Glutamatergic neuron (in vitro differentiated cells): Measurements from ENCODE around the gene GAS5. TPM values are rescaled to one million over a fixed set of nuclear protein-coding genes. Genes with fewer than 3 reads are reported as not detected.

ENCODE experiments used
- DNase-seq: peaks from one replicate; pipeline ENCODE4 v3.0.0; 2022
- H3K27ac Mint-ChIP-seq: one replicate; pipeline ENCODE4 v1.8.0; 2020; ENCODE audit warnings: mild to moderate bottlenecking, mixed read lengths, inconsistent platforms; ENCODE audit not compliant: unreplicated experiment
- H3K27me3 Mint-ChIP-seq: one replicate; pipeline ENCODE4 v1.8.0; 2020; ENCODE audit warnings: mild to moderate bottlenecking, moderate library complexity, mixed read lengths, inconsistent platforms; ENCODE audit not compliant: unreplicated experiment
- H3K36me3 Mint-ChIP-seq: one replicate; pipeline ENCODE4 v1.8.0; 2020; ENCODE audit warnings: mild to moderate bottlenecking, mixed read lengths, inconsistent platforms; ENCODE audit not compliant: unreplicated experiment
- H3K4me1 Mint-ChIP-seq: one replicate; pipeline ENCODE4 v1.8.0; 2020; ENCODE audit warnings: mild to moderate bottlenecking, low read depth, mixed read lengths, inconsistent platforms; ENCODE audit not compliant: unreplicated experiment
- H3K4me3 Mint-ChIP-seq: one replicate; pipeline ENCODE4 v1.8.0; 2020; ENCODE audit warnings: mild to moderate bottlenecking, mixed read lengths, inconsistent platforms; ENCODE audit not compliant: unreplicated experiment
- H3K9me3 Mint-ChIP-seq: one replicate; pipeline ENCODE4 v1.8.0; 2020; ENCODE audit warnings: mild to moderate bottlenecking, moderate library complexity, mixed read lengths, inconsistent platforms; ENCODE audit not compliant: unreplicated experiment
- total RNA-seq: library from RNA; stranded (reverse); fragmentation: NEBNext Ultra II Directional; extraction: Animal tissue kit (Norgen Biotek cat#: 25700); gene quantifications from one replicate; pipeline ENCODE4 v1.2.1, GENCODE V29; 2021; ENCODE audit not compliant: unreplicated experiment
- TF ChIP-seq, protein P1 (sequence below): fragments of 200-600 bp; sonication (generic); IDR thresholded peaks from one replicate; pipeline ENCODE4 v1.5.0; 2021; ENCODE audit not compliant: partially characterized antibody, unreplicated experiment

GAS5 gene
- total RNA-seq, 1 donor from 2014 or later, result 281 TPM

DNA sequence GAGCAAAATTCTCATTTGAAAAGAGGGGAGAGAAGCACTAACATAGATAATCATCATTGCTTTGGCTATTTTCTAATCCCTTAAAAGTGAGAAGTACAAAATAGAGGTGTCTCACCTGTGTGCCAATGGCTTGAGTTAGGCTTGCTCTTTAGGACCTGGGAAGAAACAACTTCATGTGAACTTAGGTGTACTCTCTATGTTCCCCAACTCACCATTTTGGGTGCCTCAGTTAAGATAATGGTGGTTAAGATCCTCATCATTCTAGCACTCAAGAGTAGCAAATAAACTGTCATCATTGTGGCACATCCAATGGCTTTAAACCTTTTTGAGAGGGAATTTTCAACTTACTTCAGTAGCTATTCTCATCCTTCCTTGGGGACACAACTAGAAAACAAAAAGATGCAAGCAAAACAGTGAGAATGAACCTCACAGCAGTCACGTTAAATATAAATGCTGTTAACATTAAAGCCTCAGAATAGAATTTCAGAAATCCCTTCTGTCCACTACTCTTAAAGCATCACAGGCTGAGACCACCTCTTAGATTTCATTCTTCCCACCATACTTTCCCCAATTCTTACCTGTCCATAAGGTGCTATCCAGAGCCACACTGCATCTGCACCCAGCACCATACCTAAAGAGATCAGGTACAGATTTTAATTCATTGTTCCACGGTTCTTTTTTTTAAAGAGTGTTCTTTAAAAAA, 1.2 kb downstream of the GAS5 start:
- Mint-ChIP-seq H3K36me3 (peaks cover 4% of the 10 kb centered on the region), H3K4me1 (peaks cover 18% of the 10 kb centered on the region), H3K27me3 (peaks cover 7% of the 10 kb centered on the region), H3K9me3 (peaks cover 14% of the 10 kb centered on the region), H3K27ac (peak overlapping the region; percentile 99), H3K4me3 (peak overlapping the region; percentile 98)
- no peak for DNase-seq
- TF ChIP-seq, protein P1, sequence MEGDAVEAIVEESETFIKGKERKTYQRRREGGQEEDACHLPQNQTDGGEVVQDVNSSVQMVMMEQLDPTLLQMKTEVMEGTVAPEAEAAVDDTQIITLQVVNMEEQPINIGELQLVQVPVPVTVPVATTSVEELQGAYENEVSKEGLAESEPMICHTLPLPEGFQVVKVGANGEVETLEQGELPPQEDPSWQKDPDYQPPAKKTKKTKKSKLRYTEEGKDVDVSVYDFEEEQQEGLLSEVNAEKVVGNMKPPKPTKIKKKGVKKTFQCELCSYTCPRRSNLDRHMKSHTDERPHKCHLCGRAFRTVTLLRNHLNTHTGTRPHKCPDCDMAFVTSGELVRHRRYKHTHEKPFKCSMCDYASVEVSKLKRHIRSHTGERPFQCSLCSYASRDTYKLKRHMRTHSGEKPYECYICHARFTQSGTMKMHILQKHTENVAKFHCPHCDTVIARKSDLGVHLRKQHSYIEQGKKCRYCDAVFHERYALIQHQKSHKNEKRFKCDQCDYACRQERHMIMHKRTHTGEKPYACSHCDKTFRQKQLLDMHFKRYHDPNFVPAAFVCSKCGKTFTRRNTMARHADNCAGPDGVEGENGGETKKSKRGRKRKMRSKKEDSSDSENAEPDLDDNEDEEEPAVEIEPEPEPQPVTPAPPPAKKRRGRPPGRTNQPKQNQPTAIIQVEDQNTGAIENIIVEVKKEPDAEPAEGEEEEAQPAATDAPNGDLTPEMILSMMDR, result no peak

DNA sequence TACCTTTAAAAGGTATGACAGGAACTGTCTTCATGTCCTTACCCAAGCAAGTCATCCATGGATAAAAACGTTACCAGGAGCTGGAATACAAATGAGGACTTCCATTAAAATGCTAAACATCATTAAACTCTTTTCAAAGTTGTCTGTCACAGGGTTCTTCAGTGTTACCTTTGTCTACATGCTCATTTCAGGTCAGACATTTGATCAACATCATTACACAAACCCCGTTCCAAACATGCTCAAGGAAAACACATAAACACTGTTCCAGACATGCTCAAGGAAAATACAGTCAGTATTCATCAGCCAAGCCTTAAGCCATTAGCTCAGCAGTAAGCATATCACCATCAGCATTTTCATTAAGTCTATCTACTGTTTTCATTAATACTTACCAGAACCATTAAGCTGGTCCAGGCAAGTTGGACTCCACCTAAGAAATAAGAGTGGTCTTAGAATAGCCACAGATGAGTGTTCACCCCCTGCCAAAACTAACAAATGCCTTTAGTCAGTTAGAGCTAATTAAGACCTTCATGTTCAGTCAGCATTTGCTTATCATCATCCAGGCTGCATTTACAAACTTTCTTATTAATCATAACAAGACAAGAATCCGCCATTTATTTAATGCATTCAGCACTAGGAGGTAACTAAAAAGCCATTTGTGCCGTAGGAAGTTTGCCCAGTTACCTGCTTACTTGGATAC, 2.2 kb downstream of the GAS5 start:
- Mint-ChIP-seq H3K27ac (peak overlapping the region; percentile 33), H3K27me3 (peaks cover 7% of the 10 kb centered on the region), H3K36me3 (peaks cover 4% of the 10 kb centered on the region), H3K4me1 (peaks cover 18% of the 10 kb centered on the region), H3K4me3 (peak overlapping the region; percentile 98), H3K9me3 (peaks cover 14% of the 10 kb centered on the region)
- TF ChIP-seq, protein P1, result no peak
- DNase-seq, result no peak

DNA sequence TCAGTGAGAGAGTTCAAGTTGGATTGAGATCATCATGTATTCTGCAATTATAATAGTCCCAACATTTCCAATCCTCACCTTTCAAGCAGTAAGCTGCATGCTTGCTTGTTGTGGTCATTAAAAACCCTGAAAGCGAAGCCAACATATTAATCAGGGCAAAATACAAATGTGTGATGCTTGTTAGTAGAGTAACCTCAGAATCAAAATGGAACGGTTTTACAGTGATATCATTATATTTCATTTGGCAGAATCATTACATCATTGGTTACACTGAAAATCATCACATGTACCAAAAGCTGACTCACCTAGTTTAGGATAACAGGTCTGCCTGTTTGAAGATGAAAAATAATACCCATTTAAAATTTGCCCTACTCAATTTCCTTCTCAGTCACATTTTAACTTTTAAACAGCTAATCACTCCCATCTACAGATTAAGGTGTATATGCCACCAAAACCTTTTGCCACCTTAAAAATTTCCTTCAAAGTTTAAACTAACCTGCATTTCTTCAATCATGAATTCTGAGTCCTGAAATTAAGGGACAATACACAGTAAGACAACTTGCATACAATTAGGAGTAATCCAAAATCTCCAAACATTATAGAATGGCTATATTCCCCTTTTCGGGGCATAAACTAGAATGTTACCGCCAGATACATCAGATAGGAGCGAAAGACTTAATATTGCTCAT, 3.5 kb downstream of the GAS5 start:
- Mint-ChIP-seq H3K4me3 (no peak overlapping the region), H3K4me1 (peaks cover 18% of the 10 kb centered on the region), H3K27ac (no peak overlapping the region), H3K27me3 (peaks cover 7% of the 10 kb centered on the region), H3K36me3 (peaks cover 4% of the 10 kb centered on the region), H3K9me3 (peaks cover 14% of the 10 kb centered on the region)
- TF ChIP-seq, protein P1, result no peak
- no peak for DNase-seq

DNA sequence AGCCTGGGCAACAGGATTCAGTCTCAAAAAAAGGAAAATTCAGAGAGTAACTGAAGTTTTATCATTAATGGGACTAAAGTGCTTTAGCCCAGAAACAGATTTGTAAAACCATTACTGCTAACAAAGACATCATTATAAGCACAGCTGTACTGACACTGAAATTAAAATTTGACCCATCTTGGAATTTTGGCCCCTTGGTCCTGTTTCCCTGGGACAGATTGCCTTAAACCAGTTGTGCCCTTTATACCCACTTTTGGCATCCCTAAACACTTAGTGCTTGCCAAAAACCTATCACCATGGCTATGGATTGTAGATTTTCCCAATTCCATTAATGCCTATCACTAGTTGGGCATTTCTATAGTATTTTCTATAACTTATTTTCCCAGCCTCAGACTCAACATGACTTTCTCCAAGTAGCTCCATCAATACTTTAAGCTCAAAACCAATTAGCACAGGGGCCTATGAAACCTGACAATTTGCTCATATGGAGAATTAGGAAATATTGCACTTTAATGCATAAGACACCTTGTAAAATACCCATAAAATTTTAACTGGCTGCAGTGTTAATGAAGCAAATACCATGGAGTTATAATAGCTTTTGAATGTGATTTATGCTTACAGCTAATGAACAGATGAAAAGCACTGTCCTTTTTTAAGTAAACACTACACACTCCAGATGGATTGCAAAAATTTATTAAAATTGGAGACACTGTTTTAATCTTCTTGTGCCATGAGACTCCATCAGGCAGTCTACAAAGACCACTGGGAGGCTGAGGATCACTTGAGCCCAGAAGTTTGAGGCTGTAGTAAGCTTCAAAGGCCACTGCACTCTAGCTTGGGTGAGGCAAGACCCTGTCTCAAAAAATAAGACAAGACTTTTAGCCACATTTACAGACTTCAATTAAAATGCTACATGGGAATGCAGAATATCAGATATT, 4.3 kb downstream of the GAS5 start:
- no peak for DNase-seq
- Mint-ChIP-seq H3K36me3 (peaks cover 4% of the 10 kb centered on the region), H3K4me1 (peaks cover 17% of the 10 kb centered on the region), H3K9me3 (peaks cover 8% of the 10 kb centered on the region), H3K4me3 (no peak overlapping the region), H3K27ac (no peak overlapping the region), H3K27me3 (peaks cover 4% of the 10 kb centered on the region)
- TF ChIP-seq, protein P1, result no peak
